Limb (tissue), 2 donors: Measurements from ENCODE around the gene HS3ST4.

Source experiments
- DNase-seq, 2 donors: peaks; one replicate each; pipeline ENCODE4 v3.0.0-alpha.2; 2016; ENCODE audit errors: extremely low spot score in 2 of 2

The HS3ST4 gene

DNA sequence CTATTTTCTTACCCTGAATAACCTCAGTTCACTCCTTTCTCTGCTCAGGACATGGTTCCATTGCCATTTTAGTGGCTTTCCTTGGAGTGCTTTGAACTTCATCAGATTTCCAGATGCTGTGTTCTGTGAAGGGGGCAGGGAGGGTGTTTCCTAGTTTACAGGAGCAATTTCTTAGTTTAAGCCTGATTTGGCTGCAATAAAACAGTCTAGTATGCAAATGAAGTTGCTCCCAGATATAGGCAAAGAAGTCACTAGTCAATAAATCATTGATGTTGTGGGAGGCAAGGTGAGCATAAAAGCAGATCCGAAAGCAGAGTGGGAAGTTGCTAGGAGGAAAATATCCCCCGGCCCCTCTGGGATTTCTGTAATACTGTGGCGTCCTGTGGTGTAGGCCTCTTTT lies 202.3 kb downstream of the HS3ST4 start:
- DNase-seq, result no peak

DNA sequence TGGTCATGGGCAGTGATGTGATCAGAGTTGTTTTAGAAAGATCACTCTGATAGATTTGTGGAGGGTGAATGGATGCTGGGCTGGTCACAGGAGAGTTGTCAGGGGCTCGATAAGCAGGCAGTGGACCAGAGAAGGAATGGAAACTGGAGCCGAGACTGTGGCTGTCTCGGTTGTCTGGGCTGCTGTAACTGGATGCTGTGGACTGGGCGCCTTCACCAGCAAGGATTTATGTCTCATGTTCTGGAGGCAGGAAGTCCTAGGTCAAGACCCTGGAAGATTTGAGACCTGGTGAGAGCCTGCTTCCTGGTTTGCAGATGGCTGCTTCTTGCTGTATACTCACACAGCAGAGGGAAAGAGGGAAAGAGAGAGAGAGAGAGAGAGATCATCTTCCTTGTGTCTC lies 203.6 kb downstream of the HS3ST4 start:
- no peak for DNase-seq

DNA sequence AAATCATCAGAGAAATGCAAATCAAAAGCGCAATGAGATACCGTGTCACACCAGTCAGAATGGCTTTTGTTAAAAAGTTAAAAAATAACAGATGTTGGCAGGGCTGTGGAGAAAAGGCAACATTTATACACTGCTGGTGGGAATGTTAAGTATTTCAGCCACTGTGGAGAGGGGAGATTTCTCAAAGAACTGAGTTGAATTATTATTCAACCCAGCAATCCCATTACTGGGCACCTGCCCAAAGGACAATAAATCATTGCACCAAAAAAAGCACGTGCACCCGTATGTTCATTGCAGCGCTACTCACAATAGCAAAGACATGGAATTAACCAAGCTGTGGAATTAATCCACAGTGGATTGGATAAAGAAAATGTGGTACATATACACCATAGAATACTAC lies 204.7 kb downstream of the HS3ST4 start:
- DNase-seq, result no peak

DNA sequence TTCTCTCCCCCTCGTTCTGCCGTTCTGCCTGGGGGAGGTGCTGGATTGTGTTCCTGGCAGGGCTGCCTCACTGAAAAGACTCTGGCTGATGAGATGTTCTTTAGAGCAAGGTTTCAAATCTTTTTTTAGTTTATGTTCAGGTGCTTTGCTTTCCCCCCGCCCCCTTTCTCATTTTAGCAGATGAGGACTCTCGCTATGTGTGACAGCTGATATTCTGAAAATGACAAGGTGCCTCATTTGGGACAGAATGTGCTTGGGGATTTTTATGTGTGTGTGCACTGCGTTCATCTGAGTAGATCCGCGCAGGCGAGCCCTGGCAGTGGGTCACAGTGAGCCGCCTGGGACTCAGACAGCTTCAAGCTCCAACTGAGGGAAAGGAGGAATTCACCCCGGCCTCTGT lies 205.9 kb downstream of the HS3ST4 start:
- DNase-seq, result no peak

DNA sequence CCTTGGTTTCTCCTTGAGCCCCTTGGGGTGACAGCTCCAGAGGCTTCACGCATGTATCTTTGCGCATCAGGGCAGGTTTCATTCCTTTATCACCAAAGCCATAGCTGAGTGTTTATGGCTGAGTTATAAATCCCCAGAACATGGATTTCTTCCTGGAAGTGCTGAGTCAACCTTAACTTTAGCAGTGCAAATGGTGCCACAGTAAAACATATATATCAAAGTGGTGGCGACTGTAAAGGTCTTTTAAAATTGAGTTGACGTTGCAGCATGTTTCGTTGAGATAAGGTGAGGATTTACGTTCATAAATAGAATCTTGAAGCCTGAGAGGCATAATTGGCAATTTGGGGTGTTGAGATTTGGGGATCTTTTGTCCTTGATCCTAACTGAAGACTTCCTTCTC lies 214.1 kb downstream of the HS3ST4 start:
- no peak for DNase-seq

DNA sequence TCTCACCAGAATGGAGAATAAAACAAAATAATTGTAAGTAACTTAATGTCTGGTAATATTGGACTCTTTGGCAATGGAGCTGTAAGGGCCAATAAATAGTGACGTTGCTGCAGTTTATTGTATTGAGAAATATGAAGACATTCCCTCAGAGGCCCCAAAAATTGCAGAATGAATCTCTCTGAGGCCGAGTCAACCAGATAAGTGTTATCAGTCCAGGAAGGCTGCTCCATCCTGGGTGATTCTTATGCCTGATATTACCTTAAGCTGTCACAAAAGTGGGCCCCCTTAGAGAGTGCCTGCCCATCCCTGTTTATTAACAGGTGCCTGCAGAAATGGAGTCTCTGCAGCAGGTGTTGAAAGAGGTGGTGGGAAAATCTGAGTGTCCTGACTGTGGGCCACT lies 219.2 kb downstream of the HS3ST4 start:
- DNase-seq, result no peak

DNA sequence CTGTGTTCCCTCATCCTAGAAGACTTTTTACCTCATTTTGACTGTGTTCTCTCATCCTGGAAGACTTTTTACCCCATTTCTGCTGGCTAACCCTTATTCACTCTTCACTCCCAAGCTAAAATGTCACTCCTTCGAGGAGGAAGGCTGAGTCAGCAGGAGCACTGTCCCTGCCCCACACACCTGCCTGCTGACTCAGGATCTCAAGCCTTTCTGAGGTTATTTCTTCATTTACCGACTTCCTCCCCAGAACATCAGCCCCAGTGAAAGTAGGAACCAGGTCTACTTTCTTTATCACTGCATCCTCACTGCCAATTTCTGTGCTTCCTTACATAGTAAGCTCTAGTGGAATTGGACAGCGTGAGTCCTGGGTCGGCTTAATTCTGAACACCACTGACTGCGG lies 220.6 kb downstream of the HS3ST4 start:
- DNase-seq, result no peak

DNA sequence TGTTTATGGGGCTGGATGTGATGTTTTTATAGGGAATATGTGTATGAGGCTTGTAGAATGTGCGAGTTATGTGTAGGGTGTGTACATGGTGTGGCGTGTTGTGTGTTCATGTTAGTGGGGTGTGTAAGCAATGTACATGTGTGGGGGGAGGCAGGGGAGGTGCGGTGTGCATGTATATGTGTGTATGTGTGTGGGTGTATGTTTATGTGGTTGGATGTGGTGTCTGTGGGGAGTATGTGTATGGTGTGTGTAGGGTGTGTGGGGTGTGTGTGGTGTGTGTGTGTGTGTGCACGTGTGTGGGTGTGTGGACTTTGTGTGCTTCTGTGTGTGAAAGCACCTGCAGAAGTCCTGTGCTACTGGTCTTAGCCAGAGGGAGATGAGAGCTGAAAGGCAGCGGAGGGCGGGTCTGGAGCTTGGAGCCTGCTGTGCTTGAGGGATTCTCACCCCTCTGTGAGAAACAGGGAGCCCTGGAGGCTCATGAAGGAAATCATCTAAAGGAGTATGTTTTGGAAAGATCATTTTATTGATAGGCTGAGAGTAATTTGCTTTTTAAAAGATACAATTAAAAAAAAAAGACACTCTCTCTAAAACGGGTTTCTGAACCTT lies 222.7 kb downstream of the HS3ST4 start:
- DNase-seq, result no peak

DNA sequence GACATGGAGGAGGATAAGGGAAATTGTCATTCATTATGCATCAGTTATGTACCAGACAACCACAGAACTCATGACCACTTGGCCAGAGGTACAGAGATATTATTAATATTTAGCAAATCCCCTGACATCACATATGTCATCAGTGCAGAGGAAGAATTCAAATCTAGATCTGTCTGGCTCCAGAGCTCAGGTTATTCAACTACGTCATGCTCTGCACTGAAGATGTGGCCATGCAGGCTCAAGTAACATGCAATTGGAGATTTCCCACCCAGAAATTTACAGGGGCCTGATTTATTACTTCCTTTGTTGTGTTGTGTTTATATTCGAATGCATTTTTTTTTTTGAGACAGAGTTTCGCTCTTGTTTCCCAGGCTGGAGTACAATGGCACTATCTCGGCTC lies 224.3 kb downstream of the HS3ST4 start:
- DNase-seq, result peak in 1 of 2 donors; percentile 36

DNA sequence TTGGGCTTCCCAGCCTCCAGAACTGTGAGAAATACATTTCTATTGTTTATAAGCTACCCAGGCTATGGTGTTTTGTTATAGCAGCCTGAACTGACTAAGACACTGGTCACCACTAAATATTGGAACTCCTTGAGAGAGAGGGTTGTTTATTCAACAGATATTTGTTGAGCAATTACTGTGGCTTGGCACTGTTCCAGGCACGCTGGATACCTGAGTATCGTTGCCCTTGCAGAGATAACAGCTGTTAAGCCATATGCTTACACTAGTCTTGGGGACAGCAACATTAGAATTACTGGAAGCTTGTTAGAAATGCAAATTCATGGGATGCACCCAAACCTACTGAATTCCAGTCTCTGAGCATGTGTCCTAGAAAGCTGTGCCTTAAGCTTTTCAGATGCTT lies 230.7 kb downstream of the HS3ST4 start:
- DNase-seq, result no peak

DNA sequence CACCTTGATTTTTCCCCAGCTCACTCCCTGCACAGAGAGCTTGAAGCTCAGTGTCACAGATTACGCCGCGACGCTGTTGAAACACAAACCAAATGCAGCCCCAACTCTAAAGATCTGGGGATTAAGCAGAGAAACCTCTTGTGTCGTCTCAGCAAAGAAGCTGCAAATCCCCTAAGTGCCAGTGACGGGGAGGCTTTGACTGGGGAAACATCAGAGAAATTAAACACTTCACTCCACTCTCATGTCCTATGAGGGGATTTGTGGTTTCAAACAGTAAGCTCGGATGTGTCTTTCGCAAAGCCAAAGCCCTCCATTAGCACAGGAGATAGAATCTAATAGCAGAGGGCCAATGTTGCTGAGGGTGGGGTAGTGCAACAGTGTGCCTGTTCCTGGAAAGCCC lies 233.7 kb downstream of the HS3ST4 start:
- no peak for DNase-seq

DNA sequence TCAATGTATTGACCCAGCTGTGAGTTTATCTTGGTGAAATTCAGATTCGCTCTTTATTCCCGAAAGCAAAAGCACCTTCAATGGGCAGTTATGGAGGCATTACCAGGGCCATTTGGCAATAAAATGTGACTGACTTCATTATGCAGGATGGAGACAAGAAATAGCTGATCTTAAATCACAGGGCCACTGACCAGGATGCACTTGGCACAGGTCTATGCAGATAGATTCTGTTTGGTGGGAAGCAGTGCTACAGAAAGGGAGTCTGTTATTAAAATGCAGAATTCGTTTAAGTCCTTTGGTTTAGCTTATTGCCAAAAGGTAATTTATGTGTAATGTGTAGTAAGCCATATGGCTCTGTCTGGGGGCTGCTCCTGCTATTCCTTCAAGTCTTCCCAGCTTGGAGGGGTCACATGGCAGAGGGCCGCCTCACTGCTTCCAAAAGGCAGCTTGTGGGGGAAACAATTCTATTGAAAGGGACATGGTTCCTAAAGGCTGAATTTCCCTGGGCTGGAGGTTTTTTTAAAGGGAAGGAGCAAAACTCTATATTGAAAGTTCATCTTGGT lies 239.8 kb downstream of the HS3ST4 start:
- no peak for DNase-seq

DNA sequence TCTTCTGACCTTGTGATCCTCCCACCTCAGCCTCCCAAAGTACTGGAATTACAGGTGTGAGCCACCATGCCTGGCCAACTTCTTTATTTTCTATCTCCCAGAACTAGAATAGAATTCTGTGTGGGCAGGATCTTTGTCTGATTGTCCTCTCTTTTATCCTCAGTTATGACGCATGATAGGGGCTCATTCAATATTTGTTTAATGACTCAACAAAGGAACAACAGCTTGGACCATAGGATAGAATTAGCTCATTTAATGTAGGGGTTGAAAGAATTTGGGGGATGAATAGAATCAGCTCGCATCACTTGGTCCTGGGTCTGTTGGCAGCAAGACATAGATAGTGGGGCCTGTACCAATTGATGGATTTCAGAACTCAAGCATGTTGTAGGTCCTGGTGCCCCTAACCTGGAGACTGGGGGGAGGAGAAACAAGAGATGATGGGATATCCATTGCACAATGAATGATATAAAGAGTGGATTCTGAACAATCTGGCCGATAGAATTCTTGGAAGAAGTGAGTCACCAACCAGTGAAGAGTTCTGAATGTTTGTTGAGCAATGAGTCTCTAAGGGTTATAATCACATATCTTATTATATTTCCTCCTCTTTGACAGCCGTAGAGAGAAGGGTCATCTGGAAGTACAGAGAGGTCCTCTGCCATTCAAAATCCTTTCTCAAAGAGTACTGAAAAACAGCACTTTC lies 250.2 kb downstream of the HS3ST4 start:
- no peak for DNase-seq

DNA sequence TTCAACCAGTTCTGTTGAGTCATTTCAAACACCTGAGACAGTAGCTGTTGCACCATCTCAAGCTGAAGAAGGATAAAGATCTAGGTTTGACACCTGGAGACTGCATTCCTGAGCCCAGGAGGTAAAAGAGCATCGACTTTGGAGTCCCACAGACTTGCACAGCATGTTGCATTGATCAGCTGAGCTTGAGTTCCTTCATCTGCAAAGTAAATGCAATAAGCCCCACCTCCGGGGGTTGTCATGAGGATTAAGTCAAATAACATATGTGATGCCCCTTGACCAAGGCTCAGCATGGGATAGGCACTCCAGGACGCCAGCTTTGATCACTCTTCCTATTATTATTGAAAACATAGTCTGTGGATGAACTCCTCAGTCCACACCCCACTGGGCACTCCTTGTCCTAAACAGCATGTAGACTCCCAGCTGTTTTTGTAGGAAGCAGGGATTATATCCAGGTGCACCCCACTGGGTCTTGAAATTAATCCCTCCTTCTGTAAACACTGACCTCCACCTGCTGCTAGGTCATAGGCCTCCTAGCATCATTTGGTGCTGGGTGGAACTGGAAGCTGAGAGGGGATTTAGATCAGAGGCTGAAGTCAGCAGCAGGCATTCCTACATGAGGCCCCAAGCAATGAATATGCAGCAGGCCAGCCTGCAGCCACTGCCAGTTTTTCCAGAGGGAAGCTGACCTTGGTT lies 259.0 kb downstream of the HS3ST4 start:
- DNase-seq, result no peak

DNA sequence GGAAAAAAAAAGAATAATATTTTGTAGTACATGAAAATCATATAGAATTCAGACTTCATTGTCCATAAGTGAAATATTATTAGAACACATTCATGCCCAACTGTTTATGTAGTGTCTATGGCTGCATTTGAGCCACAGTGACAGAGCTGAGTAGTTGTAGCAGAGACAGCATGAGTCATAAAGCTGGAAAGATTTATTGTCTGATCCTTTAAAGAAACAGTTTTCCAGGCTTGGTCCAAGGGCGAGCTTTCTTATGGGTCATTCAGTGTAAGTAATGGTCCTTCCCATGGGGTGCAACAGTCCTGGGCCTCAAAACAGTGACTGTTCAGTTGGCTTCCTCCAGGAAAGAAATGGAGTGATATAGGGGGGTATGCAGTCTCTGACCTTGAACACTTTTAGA lies 260.2 kb downstream of the HS3ST4 start:
- DNase-seq, result no peak

DNA sequence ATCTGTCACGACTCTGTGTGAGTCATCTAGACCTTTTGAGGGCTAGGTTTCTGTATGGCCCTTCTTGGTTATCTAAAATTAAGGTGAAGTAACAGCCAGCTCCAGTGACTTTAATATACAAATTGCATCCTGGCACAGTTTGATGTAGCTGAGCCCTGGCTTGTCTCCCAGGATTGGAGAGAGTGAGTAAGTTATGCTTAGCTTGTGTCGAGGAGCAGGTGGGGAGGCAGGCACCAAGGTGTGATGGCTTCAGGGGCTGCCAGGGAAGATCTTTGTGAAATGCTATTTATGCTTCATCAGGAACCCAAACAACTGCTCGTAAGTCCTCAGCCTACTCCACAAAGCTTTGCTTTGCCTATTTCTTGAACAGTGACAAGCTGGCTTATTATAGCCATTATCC lies 261.2 kb downstream of the HS3ST4 start:
- no peak for DNase-seq

DNA sequence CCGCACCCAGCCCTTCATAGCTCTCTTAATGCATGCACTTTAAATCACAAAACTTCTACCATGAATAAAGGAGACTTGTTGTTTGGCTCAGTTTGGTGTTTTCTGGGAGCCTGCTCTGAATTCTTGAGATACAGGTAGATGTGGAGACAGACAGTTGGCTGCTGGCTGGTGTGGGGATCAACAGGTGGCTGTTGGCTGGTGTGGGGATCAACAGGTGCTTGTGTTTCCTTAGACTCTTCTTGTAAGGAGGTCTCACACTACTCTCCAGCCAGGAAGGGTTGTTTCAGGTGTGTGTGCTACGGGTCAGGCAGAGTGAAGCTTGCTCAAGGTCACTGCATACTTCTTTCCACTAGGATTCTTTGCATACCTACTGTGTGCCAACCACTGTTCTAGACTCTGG lies 265.9 kb downstream of the HS3ST4 start:
- DNase-seq, result no peak

DNA sequence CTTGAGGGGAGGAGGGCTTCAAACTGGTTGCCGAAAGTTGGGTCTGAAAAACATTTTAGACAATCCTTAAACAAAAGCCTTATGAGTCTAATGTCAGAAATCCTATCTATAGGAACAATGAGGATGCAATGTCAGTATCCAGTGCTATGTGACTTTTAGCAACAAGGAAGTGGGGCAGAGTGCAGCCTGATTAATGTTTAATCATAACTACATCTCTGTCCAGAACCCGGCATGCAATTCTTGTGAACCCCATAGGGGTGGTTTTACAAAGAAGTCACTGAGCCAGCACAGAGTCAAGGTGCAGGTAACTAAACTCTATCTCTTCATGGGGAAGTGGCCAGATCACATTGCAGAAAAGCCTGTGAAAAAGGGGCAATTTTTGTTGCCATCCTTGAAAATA lies 267.5 kb downstream of the HS3ST4 start:
- DNase-seq, result no peak

DNA sequence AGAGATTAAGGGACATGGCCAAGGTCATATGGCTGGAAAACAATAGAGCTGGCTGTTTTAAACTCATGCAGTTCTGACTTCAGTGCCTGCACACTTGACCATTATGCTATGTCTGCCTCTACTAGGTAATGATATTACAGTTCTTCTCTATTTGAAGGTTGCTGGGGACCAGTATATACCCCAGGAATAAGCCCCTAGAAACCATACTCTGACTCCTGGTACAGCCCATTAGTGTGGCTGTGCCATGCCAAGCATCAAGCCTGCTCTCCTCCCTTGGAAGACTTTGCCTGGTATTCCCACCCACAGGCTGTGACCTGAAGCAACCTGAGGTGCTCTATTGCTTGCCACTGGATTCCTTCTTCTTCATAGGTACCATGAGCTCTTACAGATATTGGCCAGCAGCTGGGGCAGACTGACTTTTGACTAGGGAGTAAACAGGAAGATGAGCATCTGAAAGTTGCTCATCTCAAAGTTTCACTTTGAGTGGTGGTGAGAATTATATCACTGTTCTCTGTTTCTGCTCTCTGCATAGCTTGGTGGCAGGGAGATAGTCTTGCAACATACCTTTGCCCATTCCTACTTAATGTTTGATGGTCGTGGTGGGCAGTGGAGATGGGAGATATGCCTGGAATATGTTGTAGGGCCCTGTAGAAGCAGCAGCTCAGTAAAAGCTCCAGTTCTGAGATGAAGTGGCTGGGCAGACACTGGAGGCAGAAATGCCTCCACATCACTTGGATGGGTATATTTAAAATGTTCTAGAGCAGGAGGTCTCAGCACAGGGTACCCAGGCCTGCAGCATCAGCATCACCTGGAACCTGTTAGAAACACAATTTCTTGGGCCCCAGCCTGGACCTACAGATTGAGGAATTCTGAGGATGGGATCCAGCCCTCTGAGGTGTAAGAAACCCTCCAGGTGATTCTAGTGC lies 274.7 kb downstream of the HS3ST4 start:
- DNase-seq, result no peak

DNA sequence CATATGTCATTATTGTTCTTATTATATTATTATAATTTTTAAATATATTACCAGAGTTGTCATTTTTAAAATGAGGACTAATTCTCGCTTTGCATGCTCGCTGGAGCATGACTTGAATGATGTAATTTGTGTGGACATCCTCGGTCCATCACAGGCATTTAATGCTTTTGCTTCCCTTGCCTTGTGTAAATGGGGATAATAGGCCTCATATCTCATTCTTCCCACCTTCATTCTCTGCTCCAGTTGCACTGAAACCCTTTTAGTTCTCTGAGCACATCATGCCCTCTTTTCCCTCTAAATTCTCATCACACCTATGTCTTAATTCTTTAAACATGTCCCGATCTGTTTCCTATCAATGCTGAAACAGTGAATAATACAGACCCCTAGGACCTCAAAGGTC lies 285.4 kb downstream of the HS3ST4 start:
- DNase-seq, result no peak

DNA sequence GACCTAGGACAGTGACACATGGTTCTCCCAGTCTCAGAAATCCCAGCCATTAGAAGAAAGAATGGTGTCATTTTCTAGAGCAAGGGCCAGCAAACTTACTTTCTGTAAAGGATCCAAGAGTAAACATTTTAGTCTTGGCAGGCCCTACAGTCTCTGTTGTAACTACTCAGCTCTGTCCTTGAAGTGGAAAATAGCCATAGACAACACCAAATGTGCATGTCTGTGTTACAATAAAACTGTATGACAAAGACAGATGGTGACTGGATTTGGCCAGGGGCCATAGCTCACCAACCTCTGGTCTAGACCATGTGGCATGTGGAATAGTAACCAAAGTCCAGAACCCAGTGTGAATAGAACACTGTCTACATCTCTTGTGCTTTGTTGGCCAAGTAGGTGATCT lies 286.5 kb downstream of the HS3ST4 start:
- DNase-seq, result peak in 1 of 2 donors; percentile 10

DNA sequence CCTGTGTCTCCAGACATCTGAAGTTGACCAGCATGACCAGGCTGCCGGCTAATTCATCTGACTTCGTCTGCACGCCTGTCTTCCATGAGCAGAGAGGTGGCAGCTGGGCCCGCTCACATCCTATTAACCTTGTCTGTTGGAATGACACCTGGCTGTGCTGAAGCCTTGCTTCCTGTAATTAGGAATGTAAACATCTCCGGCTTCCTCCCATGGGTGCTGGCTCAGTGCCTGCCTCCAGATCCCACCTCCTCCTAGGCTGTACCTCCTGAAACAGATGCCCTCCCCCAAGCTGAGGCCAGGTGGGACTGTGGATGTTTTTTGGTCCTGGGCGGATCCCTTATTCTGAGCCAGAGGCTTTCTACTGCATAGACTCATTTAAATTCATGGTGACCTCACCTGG lies 296.3 kb downstream of the HS3ST4 start:
- DNase-seq, result no peak
